Stimulated activated CD8-positive, alpha-beta memory T cell treated with anti-CD3 and anti-CD28 coated beads, Interleukin-7, amount 100 ng/mL, for 1 hour (primary cell): ENCODE measurements around the gene TBRG4.
"Not testable (repeated sequence)": the region's sequence is repeated elsewhere in the genome, so short reads cannot be mapped to it uniquely, and the experiment has no call there.

Experiments
- DNase-seq, 2 donors: peaks; one replicate each; pipeline ENCODE4 v3.0.0-alpha.2; 2020; ENCODE audit warnings: low read depth in 2 of 2

Gene TBRG4

GRCh38 chr7:45117582-45117981 is 6.1 kb upstream of the TBRG4 start:
- no peak for DNase-seq

- no peak for DNase-seq
These were observed 4.6 kb upstream of the TBRG4 start for GRCh38 chr7:45116048-45116447.

GRCh38 chr7:45114926-45115325 is 3.4 kb upstream of the TBRG4 start:
- no peak for DNase-seq

GRCh38 chr7:45114257-45114656 is 2.8 kb upstream of the TBRG4 start:
- not testable (repeated sequence) for DNase-seq

GRCh38 chr7:45112648-45113047 is 1.2 kb upstream of the TBRG4 start:
- DNase-seq: no peak

GRCh38 chr7:45108863-45109262 is 2.6 kb downstream of the TBRG4 start:
- DNase-seq: no peak

GRCh38 chr7:45107356-45107755 is 4.1 kb downstream of the TBRG4 start:
- no peak for DNase-seq

GRCh38 chr7:45106820-45107219 is 4.7 kb downstream of the TBRG4 start:
- no peak for DNase-seq

- no peak for DNase-seq
These were observed 5.8 kb downstream of the TBRG4 start for GRCh38 chr7:45105588-45106188.

GRCh38 chr7:45104844-45105587 is 6.5 kb downstream of the TBRG4 start:
- DNase-seq: no peak

- no peak for DNase-seq
These were observed 7.3 kb downstream of the TBRG4 start for GRCh38 chr7:45103958-45104843.

GRCh38 chr7:45102785-45103712 is 8.4 kb downstream of the TBRG4 start:
- no peak for DNase-seq

GRCh38 chr7:45101748-45102147 is 9.7 kb downstream of the TBRG4 start:
- DNase-seq: no peak

GRCh38 chr7:45100761-45101480 is 10.6 kb downstream of the TBRG4 start:
- no peak for DNase-seq

GRCh38 chr7:45099891-45100760 is 11.4 kb downstream of the TBRG4 start:
- no peak for DNase-seq

GRCh38 chr7:45098983-45099839 is 12.3 kb downstream of the TBRG4 start:
- DNase-seq: no peak

GRCh38 chr7:45092931-45093235 is 18.6 kb downstream of the TBRG4 start:
- DNase-seq: no peak

- no peak for DNase-seq
These were observed 19.2 kb downstream of the TBRG4 start for GRCh38 chr7:45092100-45092930.
